HS-5 (cell line): Measurements from ENCODE around the gene MALL.
"Not testable (repeated sequence)": the region's sequence is repeated elsewhere in the genome, so short reads cannot be mapped to it uniquely, and the experiment has no call there.

Source experiments
- DNase-seq: peaks from one replicate; pipeline ENCODE4 v3.0.0-alpha.2; 2012; ENCODE audit warnings: low read depth

Gene MALL

DNA sequence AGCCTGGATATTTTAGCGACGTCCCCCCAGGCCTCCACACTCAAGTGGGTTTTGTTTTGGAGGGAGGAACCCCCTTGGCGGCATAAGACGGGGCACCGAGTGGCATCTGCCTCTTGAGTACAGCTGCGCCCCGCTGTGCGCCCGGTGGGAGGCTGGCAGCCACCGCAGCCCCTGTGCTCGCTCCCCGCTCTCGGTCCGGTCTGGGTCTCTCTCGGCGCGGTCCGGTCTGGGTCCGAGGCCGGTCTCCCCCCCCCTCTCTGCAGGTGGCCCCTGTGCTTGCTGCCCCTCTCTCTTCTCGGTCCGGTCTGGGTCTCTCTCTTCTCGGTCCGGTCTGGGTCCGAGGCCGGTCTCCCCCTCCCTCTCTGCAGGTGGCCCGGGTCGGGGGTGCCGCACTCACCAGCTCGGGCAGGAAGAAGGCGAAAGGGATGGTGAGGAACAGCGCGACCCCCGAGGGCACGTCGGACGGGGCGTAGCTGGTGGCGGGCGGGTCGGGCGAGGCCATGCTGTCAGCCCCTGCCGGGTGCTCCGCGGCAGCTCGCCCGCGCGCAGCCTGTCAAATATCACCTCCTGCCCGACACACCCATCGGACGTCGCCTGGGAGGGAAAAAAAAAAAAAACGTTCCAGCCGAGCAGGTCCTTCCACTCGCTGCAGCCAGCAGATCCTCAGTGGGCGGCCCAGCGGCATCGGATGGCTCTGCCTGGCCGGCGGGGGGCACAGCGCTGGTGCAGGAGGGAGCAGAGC, at the start of gene MALL:
Gene MALL (minus strand): TSS at position 532 of the 742 bp plus-strand sequence. CDS start 30 bp downstream, at position 502.
- DNase-seq = no peak

DNA sequence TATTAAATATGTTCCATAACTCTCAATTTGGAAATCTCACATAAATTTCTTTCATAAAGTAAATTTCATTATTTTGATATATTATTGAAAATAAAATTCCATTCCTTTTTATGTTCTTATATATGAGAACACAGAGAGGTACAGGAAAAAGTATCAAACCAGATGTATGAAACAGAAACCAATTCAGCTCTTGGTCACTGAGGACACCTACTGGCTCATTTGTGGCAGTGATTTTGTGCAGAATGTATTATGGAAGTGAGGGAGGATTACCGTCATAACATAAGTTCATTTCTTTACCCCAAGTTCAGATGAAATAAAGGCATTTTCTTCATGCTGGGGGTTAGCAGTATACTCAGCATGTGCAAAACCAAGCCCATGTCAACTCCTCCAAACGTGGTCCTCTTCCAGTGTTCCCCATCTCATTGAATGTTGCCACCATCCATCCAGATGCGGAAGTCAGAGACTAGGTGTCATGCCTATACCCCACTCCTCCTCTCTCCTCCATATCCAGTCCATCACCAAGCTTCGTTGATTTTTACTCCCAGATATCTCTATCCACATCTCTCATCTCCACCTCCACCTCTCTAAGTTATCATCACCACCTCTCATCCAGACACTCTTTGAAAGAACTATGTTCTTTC, 41.7 kb upstream of the MALL start:
- DNase-seq = peak; percentile 49

DNA sequence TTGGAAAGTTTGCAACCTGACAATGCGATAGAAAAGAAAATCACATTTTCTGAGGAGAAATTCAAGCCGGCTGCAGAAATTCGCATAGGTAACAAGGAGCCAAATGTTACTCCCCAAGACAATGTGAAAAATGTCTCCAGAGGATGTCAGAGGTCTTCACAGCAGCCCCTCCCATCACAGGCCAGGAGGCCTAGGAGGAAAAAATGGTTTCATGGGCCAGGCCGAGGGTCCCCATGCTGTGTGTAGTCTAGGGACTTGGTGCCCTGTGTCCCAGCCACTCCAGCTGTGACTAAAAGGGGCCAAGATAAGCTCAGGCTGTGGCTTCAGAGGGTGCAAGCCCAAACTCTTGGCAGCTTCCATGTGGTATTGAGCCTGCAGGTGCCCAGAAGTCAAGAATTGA, 39.2 kb upstream of the MALL start:
- DNase-seq = not testable (repeated sequence)

DNA sequence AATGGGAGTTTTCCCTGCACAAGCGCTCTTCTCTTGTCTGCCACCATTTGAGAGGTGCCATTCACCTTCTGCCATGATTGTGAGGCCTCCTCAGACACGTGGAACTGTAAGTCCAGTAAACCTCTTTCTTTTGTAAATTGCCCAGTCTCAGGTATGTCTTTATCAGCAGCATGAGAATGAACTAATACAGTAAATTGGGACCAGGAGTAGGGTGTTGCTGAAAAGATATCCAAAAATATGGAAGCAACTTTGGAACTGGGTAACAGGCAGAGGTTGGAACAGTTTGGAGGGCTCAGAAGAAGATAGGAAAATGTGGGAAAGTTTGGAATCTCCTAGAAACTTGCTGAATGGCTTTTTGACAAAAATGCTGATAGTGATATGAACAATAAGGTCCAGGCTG, 38.6 kb upstream of the MALL start:
- not testable (repeated sequence) for DNase-seq

DNA sequence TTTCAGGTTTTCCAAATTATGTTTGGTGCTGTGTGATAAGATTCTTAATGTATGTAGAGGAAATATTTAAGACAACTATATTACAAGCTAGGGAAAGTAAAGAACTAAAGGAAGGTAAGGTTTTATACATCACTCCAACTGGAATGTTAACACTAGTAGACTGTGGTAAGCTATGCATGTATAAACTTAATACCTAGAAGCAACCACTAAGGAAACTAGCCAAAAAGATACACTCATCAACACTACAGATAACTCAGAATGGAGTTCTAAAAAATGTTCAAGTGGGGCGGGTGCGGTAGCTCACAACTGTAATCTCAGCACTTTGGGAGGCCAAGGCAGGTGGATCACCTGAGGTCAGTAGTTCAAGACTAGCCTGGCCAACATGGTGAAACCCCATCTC, 37.8 kb upstream of the MALL start:
- no peak for DNase-seq

DNA sequence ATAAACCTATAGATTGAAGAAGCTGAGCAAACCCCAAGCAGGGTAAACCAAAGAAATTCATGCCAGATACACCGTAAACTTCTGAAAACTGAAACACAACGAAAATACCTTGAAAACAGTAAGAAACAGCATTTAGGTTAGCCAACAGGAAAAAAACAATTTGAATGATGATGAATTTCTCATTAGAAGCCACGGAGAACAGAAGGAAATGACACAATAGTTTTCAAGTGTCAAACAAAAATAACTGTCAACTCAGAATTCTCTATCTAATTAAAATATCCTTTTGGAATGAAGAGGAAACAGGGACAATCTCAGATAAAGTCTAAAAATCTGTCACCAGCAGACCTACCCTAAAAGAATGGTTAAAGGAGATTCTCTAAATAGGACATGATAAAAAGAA, 37.3 kb upstream of the MALL start:
- no peak for DNase-seq

DNA sequence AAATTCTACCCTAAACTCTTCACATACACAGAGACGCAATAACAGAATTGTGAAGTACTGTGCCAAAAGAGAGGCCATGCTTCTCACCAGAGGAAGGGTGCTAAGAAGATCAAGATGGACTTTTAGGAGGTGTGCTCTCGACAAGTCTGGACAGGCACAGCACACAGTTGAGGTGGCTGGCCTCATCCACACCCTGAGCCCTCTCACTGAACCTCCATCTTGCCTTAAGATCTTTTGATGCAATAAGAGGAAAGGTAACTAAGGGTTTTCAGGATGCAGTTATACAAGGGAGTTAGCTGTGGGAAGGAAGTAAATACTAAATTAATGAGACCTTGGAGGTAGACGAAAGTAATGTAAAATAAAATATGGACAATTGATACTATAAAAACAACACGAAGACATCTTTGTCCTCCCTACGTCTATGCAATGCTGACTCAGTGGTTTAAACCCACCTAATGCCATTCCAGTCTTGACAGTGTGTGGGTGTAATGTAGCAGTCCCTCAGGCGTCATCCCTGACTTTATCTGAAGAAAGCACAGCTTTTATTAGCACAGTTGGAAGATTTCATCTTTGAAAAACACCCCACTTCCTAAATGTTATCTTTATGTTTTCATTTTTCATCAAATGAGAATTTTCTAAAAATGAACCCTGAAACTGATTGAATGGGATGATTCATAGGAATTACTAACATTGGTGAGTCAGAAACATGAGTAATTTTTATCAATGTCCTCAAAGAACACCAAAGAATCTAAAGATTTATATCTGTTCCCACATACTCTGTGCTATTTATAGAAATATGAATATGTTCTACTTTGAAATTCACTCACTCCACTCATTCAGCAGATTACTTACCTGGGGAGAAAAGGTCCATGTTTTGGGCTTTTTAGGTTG, 34.0 kb upstream of the MALL start:
- peak; percentile 91 for DNase-seq

DNA sequence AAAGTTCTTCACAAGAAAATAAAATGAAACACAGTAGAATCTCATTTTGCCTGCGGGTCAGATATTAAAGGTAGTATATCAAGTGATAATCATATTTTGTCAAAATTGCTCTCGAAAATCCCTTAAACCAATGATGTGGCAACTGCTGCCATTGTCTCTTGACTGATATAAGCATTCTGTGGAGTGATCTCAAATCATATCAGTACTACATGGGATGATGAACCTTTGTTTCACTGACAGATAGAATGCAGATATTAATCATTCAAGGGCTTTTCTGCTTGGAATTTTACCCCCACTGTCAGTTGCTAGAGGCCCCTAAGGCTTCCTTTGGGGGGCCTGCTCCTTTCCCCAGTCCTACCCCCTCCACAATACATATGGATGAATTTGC, 31.3 kb upstream of the MALL start:
- no peak for DNase-seq

DNA sequence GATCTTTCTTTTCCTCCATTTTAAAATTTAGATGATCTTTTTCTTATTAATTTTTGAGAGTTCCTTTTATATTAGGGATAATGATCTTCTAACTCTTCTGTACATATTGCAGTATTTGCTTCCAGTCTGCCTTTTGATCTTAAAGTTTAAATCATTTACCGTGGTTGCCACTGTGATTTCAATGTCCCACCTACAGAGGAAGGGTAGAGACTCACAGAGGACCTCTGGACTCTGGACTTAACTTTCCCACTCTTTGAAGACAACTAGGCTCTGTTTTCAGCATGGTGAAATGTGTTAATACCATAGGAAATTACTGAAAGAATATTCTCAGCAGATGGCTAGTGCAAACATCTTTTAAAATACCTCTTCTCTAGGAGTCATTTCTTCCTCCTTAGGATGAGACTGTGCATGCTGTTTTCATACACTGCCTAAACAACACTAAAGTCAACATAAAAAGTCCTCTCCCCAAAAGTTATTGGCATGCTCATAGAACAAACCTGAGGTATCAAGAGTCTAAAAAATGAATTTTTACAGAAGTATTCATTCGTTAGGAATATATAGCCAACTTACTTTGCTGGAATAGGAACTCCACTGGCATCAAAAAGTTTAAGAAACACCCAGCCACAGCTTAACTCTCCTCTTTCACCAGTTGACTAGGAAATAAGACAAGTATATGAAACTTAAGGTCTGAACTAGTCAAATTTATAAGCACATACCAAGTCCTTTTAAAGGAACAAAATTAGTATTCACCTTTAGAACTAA, 30.7 kb upstream of the MALL start:
- DNase-seq = no peak

DNA sequence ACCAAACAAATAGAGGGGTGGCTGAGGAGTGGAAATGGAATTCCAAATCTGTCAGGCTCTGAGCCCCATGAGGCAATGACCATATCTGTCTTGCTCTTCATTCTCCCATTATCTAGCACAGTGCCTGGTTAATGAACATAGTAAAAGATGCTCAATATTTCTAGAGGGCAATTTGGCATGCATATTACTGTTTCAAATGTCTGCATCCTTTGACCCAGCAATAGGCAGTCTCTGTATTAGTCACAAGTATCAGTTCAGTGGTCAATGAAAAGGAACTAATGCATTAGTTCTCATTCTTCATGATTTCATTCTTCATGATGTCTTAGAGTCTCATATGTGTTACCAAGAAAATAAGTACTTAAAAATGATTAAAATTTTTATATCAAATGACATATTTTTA, 28.4 kb upstream of the MALL start:
- no peak for DNase-seq

DNA sequence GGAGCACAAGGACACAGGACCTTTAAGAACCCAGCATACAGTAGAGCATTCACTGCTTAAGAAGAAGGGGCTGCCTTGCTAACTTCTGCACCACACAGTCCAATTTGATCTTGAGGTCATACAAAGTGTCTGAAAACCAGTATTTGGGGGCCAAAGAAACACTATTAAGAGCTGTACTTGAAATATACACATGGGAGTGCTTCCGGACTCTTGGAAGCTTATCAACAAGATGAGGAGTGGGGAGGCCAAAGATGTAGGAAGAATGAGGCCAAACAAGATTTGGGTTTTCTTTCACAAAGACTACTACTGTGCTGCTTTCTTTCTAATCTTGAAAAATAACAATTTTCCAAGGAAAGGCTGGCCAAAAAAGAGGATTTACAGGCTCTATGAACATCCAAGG, 24.8 kb upstream of the MALL start:
- DNase-seq = no peak

DNA sequence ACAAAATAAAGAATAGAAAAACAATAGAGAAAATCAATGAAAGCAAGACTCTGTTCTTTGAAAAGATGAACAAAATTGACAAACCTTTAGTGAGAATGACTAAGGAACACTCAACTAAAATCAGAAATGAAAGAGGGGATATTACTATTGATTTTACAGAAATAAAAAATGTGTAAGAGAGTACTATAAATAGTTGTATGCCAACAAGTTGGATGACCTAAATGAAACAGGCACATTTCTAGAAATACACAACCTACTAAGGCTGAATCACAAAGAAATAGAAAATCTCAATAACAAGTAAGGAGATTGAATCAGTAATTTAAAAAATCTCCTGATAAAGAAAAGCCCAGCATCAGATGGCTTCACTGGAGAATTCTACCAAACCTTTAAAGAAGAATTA, 18.4 kb upstream of the MALL start:
- DNase-seq = no peak

DNA sequence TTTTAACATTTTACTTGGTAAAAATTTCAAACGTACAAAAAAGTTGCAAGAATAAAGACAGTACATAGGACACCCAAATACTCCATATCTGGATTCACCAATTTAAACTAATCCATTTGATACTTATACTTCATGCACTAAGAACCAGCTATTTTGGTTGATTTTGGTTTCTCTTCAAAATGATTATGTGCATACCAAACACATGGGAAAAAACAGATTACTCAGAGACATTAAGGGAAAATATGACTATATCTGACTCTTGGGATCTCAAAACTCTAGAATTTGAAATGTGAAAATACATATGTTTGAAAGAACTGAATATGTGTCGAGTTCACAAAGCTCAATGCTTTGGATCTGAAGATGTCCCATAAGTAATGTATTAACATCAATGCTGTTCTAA, 15.5 kb upstream of the MALL start:
- DNase-seq = no peak

DNA sequence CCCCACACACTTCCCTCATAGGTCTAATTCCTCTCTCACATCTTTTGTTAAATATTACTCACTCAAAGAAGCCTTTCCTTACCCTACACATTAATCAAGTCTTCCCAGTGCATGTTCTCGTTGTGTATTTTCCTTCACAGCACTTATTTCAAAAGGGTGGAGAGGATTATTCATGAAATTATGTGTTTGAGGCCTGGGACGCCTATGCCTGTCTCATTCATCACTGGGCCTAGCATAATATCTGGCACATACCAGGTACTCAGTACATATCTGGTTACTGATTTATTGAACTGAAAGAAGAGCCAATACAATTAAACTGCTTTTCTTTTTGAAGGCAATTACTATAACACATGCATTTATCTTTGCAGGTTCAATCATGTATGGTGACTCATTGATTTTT, 15.1 kb upstream of the MALL start:
- no peak for DNase-seq

DNA sequence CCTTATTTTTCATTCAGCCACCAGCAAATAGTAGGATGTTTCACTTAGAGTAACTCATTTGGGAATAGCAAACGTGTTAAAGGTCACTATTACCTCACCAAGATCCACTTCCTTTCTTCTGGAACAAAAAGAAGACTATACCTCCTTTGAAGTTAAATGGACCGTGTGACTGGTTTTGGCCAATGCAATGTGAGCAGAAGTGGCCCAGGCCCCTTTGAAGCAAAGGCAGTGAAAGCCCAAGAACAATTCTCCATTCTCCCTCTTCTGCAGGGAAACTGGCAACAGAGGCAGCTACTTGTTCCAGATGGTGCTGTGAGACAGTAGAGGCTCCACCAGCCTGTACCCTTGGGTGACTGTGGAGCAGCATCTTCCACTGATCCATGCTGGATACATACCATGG, 11.3 kb upstream of the MALL start:
- DNase-seq = no peak

DNA sequence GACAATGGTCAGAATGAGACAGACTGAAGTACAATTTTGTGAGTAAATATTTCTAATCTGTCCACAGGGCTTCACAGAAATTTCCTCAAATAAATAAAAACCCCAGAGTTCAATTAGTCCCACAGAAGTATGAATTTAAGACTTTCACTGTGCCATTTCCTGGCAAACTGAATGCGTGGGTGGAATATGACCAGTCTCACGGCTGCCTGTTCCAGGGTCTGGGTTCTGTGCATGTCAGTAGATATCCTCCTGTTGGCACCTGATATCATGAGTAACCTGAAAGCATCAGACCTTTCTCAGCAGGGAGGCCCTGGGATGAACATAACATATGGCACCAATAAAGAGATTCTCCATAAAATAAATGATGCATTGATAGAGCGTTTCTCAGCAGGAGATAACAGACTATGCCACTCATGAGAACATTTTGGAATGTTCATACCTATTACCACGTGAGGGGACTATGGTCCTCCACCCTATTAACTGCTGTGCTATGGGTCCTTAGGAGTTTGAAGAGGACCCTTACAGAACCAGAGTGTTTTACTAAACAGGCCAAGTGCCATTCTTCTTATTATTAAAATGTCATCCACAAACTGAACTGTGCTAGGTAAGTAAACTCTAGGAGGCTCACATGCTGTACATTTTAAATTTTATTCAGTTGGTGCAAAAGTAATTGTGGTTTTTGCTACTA, 10.6 kb upstream of the MALL start:
- no peak for DNase-seq

DNA sequence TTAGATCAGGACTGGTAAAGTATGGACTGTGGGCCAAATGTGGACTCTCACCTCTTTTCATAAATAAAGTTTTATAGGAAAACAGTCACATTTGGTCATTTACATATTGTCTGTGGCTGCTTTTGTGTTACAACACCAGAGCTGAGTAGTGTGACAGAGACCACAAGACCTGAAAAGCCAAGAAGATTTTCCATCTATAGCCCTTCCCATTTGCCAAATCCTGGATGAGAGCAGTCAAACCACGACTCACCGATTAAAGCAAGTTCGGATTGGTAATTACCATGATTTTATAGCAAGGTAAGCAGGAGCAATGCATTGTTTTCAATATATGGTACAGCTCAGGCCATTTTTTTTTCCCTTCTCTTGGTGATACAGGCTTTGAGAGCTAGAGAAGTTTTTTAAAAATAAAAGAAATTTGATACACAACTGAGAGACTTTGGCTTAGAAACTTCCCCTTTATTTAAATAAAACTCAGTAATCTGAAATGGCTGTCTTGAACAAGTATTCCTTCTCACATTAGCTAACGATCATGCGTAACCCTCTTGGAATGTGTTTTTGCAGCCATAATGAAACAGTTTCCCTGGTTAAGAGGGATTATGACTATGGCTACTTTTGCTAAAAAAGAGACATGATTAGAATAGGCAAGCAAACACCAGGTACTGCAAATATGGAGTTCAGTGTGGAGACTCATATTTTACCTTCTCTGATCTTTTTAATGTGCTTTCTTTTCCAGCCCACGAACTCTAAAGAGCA, 9.5 kb upstream of the MALL start:
- peak; percentile 18 for DNase-seq

DNA sequence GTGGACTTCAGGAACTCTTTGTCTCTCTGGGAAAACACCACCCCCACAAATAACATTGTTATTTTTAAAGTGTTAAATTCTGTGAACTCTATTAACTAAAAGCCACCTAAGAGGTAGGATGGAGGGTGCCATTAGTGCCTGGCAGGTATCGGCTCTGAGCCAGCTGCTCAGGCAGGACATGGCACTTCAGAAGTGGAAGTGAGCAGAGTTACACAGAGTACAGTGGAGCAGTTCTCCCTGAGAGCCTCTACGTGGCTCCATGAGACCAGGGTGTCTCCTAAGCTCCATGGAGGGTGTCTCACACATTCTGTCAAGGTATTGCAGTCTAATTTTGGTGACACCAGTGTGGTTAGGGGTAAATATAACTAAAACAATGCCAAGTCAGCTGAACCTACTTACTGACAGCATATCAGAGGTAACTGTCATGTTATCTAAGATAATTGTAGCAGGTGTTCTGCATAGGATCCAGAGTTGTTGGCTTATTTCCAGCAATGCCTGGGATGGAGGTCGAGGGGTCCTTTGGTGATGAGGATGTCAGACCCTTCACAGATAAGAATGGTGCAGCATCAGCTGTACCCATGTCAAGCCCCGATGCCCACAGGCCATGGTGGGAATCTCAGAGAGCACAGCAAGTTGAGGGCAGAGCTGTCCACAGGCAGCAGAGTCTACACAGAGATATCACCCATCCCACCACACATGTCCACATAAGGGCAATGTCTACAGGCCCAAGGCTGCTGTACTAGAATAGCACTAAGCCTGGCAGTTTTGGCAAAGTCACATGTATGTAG, 8.6 kb upstream of the MALL start:
- no peak for DNase-seq

DNA sequence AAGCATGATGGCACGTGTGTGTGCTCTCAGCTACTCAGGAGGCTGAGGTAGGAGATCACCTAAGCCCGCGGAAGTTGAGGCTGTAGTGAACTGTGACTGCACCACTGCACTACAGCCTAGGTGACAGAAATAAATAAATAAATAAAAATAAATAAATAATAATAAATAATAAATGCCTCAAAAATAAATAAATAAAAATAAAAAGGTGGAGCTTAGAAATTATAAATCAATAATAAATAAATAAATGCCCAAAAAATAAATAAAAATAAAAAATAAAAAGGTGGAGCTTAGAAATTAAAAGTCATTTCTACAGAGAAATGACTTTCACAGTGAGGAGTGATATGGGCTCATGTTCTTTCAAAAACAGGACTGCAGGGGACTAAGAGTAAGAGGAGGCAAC, 6.0 kb upstream of the MALL start:
- DNase-seq = no peak

DNA sequence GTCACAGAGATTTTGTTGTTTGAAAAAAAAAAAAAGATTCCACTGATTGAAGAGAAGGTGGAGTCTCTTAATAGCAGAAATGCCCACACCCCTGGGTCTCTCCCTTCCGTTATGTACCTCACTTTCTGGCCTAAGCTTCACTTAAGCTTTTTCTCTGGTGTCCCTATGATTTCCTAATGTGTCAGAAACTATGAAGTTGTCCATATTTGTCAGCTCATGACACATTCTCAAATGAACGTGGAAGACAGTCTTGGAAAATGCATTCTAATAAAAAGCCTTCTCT, 5.4 kb upstream of the MALL start:
- DNase-seq = no peak
